ENCODE results near the gene CDK4. TPM values are rescaled to one million over a fixed set of nuclear protein-coding genes. Genes with fewer than 3 reads are reported as not detected.

The CDK4 gene
- total and polyA plus RNA-seq, 2 of the 13 experiments (the other 11 are each of a cell fraction or from before 2014, with no cell fraction given), result 191 to 209 TPM

DNA sequence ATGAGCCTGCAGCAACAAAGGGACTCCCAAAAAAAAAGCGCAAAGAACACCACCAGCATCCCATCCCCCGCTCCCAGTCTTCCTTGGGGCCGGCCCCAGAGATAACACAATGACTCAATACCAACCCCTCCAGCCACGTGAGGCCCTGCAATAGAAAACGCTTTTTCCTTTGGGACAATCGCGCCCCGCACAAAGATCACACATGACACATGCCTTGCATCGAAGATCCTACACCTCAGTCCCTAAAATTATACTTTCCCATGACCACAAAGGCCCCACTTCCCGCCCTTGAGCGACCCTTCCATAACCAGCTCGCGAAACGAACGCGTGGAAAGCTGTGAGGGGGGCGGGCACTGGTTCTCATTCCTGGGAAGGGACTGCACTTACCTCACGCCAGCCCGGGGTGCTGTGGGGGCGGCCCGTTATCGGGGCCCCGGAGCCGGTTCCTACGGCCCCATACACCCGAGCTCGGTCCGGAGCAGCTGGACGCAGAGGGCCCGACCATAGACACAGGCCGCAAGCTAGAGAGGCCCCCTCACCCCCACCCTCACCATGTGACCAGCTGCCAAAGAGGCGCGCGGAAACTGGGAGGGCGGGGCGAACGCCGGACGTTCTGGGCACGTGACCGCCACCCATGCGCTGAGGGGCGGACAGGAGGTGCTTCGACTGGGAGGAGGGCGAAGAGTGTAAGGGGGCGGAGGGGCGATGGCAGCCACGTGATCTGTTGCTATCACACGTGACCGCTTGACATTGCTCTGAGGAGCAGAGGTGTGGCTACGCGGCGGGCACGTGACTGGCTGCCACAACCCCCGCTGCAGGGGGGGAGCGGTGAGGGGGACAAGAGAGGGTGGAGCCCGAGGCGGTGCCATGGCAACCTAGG is at the start of gene CDK4 (continued):
- TF ChIP-seq ZMYM2 (CRISPR knock-in tag; IDR thresholded peaks at IDR 0.05) (no peak), ZNF616 (CRISPR knock-in tag; IDR thresholded peaks at IDR 0.05; ENCODE audit: low read depth) (peak; percentile 86), ZNF7 (CRISPR knock-in tag; IDR thresholded peaks at IDR 0.05) (no peak), FOSL2 (CRISPR knock-in tag; IDR thresholded peaks at IDR 0.05) (peak; percentile 52; the same call in 1 of the 2 replicates), ZBTB1 (CRISPR knock-in tag; IDR thresholded peaks at IDR 0.05; ENCODE audit: borderline replicate concordance) (no peak), ZNF777 (CRISPR knock-in tag; IDR thresholded peaks at IDR 0.05) (peak; percentile 73), ZNF816 (CRISPR knock-in tag; IDR thresholded peaks at IDR 0.05; ENCODE audit: borderline replicate concordance) (peak; percentile 67; the same call in 1 of the 2 replicates), ZNF674 (CRISPR knock-in tag; IDR thresholded peaks at IDR 0.05; ENCODE audit: low read depth) (peak; percentile 71; the same call in 1 of the 2 replicates), ZNF607 (CRISPR knock-in tag; IDR thresholded peaks at IDR 0.05; ENCODE audit: borderline replicate concordance) (peak; percentile 96), ZNF703 (CRISPR knock-in tag; IDR thresholded peaks at IDR 0.05; ENCODE audit: borderline replicate concordance) (0 out of 2 replicates have a peak, but pooled peaks have one; percentile 55), TSC22D2 (CRISPR knock-in tag; IDR thresholded peaks at IDR 0.05; ENCODE audit: borderline replicate concordance) (peak; percentile 80), ZNF678 (CRISPR knock-in tag; IDR thresholded peaks at IDR 0.05) (0 out of 2 replicates have a peak, but pooled peaks have one; percentile 81), MTA1 (CRISPR knock-in tag; IDR thresholded peaks at IDR 0.05; ENCODE audit: borderline replicate concordance) (no peak; the same call in 1 of the 2 replicates), SRSF9 (IDR thresholded peaks at IDR 0.05; ENCODE audit: borderline replicate concordance, insufficient read depth, low read depth, low read length, poor library complexity, severe bottlenecking) (no peak), ZKSCAN5 (CRISPR knock-in tag; IDR thresholded peaks at IDR 0.05) (no peak)
- TF ChIP-seq, protein P1, sequence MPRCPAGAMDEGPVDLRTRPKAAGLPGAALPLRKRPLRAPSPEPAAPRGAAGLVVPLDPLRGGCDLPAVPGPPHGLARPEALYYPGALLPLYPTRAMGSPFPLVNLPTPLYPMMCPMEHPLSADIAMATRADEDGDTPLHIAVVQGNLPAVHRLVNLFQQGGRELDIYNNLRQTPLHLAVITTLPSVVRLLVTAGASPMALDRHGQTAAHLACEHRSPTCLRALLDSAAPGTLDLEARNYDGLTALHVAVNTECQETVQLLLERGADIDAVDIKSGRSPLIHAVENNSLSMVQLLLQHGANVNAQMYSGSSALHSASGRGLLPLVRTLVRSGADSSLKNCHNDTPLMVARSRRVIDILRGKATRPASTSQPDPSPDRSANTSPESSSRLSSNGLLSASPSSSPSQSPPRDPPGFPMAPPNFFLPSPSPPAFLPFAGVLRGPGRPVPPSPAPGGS (CRISPR knock-in tag; IDR thresholded peaks at IDR 0.05), result peak; percentile 96
- TF ChIP-seq, protein P2, sequence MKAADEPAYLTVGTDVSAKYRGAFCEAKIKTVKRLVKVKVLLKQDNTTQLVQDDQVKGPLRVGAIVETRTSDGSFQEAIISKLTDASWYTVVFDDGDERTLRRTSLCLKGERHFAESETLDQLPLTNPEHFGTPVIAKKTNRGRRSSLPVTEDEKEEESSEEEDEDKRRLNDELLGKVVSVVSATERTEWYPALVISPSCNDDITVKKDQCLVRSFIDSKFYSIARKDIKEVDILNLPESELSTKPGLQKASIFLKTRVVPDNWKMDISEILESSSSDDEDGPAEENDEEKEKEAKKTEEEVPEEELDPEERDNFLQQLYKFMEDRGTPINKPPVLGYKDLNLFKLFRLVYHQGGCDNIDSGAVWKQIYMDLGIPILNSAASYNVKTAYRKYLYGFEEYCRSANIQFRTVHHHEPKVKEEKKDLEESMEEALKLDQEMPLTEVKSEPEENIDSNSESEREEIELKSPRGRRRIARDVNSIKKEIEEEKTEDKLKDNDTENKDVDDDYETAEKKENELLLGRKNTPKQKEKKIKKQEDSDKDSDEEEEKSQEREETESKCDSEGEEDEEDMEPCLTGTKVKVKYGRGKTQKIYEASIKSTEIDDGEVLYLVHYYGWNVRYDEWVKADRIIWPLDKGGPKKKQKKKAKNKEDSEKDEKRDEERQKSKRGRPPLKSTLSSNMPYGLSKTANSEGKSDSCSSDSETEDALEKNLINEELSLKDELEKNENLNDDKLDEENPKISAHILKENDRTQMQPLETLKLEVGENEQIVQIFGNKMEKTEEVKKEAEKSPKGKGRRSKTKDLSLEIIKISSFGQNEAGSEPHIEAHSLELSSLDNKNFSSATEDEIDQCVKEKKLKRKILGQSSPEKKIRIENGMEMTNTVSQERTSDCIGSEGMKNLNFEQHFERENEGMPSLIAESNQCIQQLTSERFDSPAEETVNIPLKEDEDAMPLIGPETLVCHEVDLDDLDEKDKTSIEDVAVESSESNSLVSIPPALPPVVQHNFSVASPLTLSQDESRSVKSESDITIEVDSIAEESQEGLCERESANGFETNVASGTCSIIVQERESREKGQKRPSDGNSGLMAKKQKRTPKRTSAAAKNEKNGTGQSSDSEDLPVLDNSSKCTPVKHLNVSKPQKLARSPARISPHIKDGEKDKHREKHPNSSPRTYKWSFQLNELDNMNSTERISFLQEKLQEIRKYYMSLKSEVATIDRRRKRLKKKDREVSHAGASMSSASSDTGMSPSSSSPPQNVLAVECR (CRISPR knock-in tag; IDR thresholded peaks at IDR 0.05; ENCODE audit: borderline replicate concordance), result peak; percentile 98
- TF ChIP-seq, protein P3, sequence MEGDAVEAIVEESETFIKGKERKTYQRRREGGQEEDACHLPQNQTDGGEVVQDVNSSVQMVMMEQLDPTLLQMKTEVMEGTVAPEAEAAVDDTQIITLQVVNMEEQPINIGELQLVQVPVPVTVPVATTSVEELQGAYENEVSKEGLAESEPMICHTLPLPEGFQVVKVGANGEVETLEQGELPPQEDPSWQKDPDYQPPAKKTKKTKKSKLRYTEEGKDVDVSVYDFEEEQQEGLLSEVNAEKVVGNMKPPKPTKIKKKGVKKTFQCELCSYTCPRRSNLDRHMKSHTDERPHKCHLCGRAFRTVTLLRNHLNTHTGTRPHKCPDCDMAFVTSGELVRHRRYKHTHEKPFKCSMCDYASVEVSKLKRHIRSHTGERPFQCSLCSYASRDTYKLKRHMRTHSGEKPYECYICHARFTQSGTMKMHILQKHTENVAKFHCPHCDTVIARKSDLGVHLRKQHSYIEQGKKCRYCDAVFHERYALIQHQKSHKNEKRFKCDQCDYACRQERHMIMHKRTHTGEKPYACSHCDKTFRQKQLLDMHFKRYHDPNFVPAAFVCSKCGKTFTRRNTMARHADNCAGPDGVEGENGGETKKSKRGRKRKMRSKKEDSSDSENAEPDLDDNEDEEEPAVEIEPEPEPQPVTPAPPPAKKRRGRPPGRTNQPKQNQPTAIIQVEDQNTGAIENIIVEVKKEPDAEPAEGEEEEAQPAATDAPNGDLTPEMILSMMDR (CRISPR knock-in tag; IDR thresholded peaks at IDR 0.05), result peak; percentile 32; the same call in 1 of the 2 replicates
- TF ChIP-seq, protein P4, sequence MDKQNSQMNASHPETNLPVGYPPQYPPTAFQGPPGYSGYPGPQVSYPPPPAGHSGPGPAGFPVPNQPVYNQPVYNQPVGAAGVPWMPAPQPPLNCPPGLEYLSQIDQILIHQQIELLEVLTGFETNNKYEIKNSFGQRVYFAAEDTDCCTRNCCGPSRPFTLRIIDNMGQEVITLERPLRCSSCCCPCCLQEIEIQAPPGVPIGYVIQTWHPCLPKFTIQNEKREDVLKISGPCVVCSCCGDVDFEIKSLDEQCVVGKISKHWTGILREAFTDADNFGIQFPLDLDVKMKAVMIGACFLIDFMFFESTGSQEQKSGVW (CRISPR knock-in tag; IDR thresholded peaks at IDR 0.05; ENCODE audit: borderline replicate concordance), result peak; percentile 75; the same call in 1 of the 2 replicates
